Measurements from ENCODE around the gene SEMA4C.
A peak's percentile ranks its signal among the peaks of the same experiment; 100 is the strongest.

DNA sequence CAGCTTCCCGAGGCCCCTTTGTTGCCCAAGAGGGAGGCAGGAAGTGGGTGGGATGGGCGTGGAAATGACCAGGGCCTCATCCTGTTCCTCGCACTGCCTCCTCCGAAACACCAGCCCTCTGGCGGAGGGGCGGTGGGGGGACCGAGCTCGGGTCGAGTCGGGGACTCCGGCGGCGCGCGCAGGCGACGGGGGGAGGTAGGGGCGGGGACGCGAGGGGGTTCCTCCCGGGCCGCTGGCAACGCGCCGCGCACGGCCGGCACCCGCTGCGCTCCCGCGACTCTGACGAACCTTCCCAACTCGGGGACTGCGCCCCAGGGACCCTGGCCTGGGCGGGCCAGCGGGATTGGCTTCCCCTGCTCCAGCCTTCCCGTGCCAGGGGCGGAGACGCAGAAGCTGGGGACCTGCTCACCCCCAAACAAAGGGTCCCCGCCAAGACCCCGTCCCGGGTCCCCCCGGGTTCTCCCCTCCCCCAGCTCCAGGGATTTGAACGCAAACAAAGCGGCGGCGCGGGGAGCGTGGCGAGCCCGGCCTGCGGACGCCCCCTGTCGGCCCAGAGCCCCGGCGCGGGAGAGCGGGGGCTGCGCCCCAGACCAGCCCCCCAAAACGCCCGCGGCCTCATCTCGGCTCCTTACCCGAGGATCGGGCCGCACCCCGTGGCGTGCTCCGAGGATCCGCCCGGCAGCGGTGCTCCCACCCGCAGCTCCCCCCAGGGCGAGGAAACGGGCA is 1.2 kb downstream of the SEMA4C start:
- TF ChIP-seq CTCF (IDR thresholded peaks at IDR 0.05) (peak; percentile 95), POLR2AphosphoS5 (IDR thresholded peaks at IDR 0.05; ENCODE audit: low read depth, low read length) (peak; percentile 58), SIN3A (IDR thresholded peaks at IDR 0.05; ENCODE audit: borderline replicate concordance, insufficient read depth, low read depth, low read length) (peak; percentile 28; the same call in 1 of the 2 replicates), TCF7L2 (IDR thresholded peaks at IDR 0.05; ENCODE audit: low read depth, low read length) (no peak)
- TF ChIP-seq, protein P1, sequence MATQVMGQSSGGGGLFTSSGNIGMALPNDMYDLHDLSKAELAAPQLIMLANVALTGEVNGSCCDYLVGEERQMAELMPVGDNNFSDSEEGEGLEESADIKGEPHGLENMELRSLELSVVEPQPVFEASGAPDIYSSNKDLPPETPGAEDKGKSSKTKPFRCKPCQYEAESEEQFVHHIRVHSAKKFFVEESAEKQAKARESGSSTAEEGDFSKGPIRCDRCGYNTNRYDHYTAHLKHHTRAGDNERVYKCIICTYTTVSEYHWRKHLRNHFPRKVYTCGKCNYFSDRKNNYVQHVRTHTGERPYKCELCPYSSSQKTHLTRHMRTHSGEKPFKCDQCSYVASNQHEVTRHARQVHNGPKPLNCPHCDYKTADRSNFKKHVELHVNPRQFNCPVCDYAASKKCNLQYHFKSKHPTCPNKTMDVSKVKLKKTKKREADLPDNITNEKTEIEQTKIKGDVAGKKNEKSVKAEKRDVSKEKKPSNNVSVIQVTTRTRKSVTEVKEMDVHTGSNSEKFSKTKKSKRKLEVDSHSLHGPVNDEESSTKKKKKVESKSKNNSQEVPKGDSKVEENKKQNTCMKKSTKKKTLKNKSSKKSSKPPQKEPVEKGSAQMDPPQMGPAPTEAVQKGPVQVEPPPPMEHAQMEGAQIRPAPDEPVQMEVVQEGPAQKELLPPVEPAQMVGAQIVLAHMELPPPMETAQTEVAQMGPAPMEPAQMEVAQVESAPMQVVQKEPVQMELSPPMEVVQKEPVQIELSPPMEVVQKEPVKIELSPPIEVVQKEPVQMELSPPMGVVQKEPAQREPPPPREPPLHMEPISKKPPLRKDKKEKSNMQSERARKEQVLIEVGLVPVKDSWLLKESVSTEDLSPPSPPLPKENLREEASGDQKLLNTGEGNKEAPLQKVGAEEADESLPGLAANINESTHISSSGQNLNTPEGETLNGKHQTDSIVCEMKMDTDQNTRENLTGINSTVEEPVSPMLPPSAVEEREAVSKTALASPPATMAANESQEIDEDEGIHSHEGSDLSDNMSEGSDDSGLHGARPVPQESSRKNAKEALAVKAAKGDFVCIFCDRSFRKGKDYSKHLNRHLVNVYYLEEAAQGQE (IDR thresholded peaks at IDR 0.05; ENCODE audit: insufficient read depth in 1 of 2, low read depth in 2 of 2, low read length in 1 of 2): no peak
